ENCODE results near the gene SCYL3. TPM values are rescaled to one million over a fixed set of nuclear protein-coding genes. Genes with fewer than 3 reads are reported as not detected.
"Not testable (repeated sequence)": the region's sequence is repeated elsewhere in the genome, so short reads cannot be mapped to it uniquely, and the experiment has no call there.

The SCYL3 gene
- 5.8 and 7.1 TPM in 2 replicates for polyA plus RNA-seq (2014; cell fraction: cytosol; rRNA removed)
- polyA plus RNA-seq (2014; cell fraction: nucleus; rRNA removed): 11.7 and 14.3 TPM in 2 replicates

- peak; percentile 98 for DNase-seq (ENCODE audit: low spot score)
These were observed at the start of gene SCYL3 for GRCh38 chr1:169893645-169894423. SCYL3 (minus strand) TSS chr1:169893896; CDS start chr1:169888840, 5,056 bp downstream.

DNA sequence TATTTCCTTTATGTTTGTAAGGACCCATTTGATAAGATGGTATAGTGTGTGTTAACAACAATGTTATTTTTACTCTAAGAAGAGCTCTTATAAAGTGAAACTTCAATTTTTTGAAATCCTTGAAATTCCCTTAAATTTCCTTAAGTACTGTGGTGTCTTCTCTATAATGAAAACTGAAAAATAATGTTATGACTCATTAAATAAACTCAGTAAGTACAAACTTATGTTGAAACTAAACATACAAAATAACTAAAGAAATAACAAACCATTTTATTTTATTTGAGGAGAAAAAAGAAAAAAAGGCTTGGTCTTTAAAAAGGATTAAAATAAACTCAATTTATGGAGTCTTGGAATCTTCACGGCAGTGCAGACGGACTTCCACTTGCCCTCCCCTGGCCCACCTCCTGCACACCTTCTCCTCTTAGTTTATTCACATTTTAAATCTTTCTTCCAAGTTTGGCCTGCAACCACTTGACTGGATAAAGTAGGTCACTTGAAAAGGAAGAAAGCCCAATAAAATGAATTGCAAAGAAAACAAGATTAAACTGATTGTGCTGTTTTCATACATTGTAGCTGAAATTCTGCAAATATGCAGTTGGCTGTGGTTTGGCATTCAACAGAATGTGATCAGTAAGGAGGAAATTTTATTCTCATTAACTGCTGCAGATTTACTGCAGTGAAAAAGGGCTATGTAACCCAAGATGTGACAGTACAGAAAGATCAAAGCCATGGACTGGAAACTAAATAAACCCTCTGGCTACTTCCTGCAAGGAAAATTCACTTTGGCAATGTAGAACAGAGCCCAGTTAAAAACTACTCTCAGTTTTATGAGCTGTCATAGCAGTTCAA lies 48.5 kb upstream of the SCYL3 start:
- DNase-seq (ENCODE audit: low spot score): no peak

DNA sequence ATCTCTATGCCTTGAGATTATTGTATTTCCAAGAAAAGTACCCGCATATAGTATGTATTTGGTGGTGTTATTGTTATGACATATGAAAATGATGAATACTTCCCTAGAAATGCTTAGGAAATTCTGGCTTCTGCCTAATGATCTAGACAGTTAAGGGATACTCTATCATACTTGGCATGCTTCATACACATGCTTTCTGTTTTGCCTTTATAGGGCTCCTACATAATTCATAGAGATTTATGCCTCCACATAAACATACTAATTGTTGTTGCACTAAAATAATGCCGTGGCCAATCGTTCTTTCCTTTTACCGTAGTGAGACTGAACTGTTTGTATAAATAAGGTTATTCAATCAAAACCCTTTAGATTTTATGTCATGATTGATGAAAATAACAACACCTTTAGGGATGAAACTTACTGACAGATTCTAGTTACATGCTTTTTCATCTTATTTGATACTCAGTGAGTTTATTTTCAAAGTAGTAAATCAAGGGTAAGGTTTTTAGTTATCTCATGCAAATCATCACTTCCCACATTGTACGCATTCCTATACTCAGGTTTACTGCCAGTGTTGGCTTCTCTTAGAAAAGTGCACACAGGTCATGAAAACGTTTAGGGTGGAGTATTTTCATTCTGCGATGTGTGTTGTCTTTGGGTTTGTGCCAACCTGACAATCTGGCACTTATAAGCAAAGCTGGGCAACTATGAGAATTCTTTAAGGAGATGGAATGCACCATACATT lies 40.5 kb upstream of the SCYL3 start:
- DNase-seq (ENCODE audit: low spot score): no peak

- no peak for DNase-seq (ENCODE audit: low spot score)
These were observed 38.1 kb upstream of the SCYL3 start for GRCh38 chr1:169931795-169932231.

DNA sequence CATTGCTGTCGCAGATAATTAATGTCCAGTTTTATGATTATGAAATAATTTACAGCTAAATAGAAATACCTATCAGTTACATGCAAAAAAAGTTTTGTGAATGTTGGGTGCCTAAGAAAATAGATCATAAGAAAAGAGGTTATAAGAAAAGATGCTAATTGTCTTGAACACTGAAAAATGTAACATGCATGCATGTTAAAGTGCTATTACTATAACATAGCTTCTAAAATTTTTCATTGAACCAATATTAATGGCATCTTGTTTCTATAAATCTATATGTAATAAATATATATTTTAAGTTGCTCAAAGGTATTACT lies 35.5 kb upstream of the SCYL3 start:
- no peak for DNase-seq (ENCODE audit: low spot score)

GRCh38 chr1:169928438-169929209 lies 34.9 kb upstream of the SCYL3 start:
- DNase-seq (ENCODE audit: low spot score): peak; percentile 49

DNA sequence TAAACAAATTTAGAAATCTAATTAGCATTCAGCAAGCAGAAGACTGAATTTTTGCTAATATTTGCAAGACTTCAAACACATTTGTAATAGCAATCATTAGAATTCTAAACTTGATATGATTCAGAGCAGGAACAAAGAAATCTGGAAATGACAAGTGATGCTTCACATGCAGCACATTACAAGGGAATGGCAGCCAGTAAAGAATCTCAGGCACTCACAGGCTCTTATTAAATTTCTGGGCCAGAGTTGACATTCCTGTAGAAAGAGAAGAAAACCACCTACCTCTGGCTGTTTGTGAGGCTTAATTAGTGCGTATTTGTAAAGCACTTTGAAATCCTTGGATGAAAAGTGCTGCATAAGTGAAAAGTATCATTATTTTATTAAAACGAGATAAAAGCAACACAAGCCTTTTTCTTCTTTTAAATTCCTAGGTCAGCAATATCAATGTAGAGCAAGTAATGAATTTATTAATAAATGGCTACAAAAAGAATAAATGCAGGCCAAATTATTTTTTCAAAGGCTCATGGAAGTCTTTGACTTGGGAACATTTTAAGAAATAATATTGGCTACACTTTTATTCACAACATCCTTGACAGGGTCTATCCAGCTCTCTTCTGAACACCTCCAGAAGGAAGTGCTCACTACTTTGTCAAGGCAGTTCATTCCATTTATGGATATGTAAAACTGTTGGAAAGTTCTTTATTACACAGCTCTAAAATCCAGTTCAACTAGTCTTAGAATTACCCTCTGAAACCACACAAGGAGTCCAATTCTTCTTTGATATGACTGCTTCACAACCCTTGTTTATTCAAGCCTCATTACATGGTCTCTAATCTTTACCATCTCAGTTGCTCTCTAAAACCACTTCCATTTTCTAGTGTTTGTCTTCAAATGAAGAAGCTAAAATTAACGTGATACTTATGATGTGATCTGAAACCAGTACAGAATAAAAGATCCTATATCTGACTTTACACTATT lies 32.1 kb upstream of the SCYL3 start:
- DNase-seq (ENCODE audit: low spot score): no peak

DNA sequence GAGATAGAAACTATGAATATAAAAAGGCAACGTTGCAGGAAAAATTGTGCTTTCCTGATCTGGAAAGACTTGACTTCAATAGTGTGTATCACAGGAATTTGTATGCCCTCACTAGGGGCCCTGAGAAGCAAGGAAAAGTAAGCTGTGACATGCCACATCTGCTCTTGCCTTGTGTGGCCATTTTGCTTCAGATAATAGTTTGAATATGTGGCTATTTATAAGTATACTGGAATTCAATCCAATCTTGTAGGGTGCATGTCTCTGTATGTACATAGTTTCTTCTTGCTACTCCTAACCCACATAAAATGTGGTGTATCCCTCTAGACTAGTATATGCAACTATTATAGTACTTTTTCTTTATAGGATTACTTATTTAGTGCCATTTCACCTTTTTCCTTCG lies 31.1 kb upstream of the SCYL3 start:
- DNase-seq (ENCODE audit: low spot score): no peak

DNA sequence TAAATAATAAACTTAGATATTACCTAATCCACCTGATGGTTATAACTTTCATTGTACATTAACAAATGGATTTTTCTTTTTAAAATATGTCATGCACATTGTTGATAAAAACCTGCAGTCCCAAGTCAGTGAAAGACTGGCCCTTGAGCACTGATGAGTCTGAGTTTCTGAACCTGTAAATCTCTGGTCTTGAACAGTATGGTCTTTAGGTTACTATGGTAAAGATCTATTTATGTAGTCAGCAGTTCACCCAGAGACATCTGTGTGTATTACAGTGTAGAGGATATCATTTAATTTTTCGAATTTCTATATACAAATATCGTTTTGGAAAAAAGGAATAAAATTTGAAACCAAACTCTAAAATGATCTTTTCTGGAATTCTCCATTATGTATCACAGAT lies 30.4 kb upstream of the SCYL3 start:
- DNase-seq (ENCODE audit: low spot score): no peak

GRCh38 chr1:169921080-169921479 lies 27.4 kb upstream of the SCYL3 start:
- DNase-seq (ENCODE audit: low spot score): no peak

DNA sequence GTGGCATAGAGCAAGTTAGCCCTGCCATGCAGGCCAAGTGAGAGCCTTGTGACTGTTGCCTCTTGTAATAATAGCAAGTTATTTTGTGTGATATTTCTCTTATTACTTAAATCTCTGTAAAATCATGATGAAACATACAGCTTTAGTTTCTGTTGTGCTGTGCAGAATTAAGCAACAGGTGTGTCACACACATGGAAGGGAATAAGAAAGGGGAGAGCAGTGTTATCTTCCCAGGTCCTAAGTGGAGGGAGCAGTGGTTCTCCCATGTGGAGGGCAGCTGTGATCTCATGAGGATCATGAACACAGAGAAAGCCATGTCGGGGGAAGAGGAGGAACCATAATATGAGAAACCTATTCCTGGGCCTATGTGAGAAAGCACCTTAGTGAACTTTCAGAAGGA lies 25.2 kb upstream of the SCYL3 start:
- DNase-seq (ENCODE audit: low spot score): no peak

DNA sequence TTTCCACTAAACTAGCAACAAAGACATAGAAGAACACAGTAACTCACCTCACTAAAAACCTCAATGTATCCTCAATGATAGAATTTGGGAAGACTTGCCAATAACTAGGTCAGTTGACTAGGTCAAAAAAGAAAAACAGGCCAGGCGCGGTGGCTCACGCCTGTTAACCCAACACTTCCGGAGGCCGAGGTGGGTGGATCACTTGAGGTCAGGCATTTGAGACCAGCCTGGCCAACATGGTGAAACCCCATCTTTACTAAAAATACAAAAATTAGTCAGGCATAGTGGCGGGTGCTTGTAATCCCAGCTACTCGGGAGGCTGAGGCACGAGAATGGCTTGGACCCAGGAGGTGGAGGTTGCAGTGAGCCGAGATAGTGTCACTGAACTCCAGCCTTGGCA lies 24.5 kb upstream of the SCYL3 start:
- not testable (repeated sequence) for DNase-seq (ENCODE audit: low spot score)

DNA sequence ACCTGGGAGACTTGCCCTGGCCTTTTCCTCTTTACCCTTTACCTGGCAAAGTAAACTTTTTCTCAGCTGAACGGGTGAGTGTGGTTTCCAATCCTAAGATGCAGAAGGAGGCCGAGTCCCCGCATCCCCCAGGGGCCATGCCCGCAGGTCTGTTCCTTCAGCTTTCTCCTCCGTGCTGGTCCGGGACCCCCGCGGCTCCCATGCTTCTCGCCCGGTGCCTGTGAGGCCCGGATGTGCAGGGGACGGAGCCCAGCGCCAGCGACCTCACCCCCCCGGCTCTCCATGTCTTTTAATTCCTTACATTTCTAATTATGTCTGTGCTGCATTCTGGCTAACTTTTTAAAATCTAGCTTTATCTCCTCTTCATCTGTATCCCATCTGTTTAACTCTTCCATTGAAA lies 21.5 kb upstream of the SCYL3 start:
- no peak for DNase-seq (ENCODE audit: low spot score)

DNA sequence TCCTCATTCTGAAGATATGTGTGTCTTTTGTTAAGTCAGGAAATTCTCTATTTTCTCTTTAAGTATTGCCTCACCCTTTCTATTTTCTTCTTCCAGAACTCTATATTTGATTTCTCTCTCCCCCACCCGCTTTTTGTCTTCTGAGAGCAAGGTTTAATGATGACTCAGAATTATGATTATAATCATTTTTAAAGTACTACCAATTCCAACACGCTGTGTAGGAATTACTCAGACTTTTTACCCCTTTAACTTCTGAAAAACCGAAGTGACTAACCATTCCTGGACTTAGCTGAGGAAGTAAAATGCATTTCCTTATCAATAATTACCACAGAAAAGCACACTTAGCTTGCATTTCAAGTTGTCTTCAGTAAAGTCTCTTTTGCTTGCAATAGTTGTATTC lies 20.8 kb upstream of the SCYL3 start:
- DNase-seq (ENCODE audit: low spot score): no peak

GRCh38 chr1:169909499-169909898 lies 15.8 kb upstream of the SCYL3 start:
- DNase-seq (ENCODE audit: low spot score): no peak

- no peak for DNase-seq (ENCODE audit: low spot score)
These were observed 13.2 kb upstream of the SCYL3 start for GRCh38 chr1:169906938-169907337.

GRCh38 chr1:169904834-169905233 lies 11.1 kb upstream of the SCYL3 start:
- no peak for DNase-seq (ENCODE audit: low spot score)

DNA sequence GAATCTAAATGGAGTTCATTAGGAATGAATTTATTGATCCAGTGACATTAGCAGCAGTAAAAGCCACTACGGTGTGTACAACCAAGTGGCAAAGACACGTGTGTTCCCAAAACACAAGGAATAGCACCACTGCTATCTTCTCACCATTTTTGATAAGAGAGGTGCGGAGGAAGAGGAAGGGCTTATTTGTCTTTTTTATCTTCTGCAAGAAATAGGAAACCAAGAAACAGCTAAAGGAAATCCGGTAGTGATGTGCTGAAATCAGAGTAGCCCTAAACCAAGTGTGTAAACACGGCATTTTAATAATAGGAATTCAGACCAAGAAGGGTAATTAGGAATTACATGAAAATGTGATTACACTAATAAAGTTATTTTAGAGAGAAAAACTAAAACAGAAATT lies 9.1 kb upstream of the SCYL3 start:
- DNase-seq (ENCODE audit: low spot score): no peak

GRCh38 chr1:169901115-169901514 lies 7.4 kb upstream of the SCYL3 start:
- DNase-seq (ENCODE audit: low spot score): no peak

DNA sequence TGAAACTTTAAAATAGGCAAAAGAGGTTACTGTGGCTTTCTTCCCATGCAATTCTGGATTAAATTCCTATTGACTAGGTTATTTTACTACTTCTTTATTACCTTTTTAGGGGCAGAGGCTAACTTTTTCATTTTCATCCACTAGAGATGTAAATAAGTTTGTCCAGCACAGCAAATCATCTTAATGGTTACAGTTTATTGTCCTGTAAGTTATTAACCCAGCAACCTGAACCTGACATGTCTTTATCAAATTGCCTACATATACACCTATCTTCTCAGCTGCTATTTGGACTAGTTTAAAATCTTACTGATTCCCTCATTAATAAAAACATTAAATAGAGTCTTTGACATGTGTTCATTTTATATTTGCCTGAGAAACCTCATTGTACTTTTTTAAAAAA lies 6.9 kb upstream of the SCYL3 start:
- no peak for DNase-seq (ENCODE audit: low spot score)
